ENCODE results near the gene NACC2.
A peak's percentile ranks its signal among the peaks of the same experiment; 100 is the strongest.

Gene NACC2

GRCh38 chr9:136090768-136091581 lies 4.1 kb downstream of the NACC2 start:
- no peaks in the 10 kb centered on the region; the same call in 1 of the 2 replicates for H3K36me3 ChIP-seq (ENCODE audit: control insufficient read depth, insufficient read depth, low read length)
- TF ChIP-seq, protein P1, sequence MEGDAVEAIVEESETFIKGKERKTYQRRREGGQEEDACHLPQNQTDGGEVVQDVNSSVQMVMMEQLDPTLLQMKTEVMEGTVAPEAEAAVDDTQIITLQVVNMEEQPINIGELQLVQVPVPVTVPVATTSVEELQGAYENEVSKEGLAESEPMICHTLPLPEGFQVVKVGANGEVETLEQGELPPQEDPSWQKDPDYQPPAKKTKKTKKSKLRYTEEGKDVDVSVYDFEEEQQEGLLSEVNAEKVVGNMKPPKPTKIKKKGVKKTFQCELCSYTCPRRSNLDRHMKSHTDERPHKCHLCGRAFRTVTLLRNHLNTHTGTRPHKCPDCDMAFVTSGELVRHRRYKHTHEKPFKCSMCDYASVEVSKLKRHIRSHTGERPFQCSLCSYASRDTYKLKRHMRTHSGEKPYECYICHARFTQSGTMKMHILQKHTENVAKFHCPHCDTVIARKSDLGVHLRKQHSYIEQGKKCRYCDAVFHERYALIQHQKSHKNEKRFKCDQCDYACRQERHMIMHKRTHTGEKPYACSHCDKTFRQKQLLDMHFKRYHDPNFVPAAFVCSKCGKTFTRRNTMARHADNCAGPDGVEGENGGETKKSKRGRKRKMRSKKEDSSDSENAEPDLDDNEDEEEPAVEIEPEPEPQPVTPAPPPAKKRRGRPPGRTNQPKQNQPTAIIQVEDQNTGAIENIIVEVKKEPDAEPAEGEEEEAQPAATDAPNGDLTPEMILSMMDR (IDR thresholded peaks at IDR 0.05; ENCODE audit: insufficient read depth, low read length, poor library complexity, severe bottlenecking): no peak
- no peaks in the 10 kb centered on the region for H3K27me3 ChIP-seq (replicated peaks; ENCODE audit: control insufficient read depth, insufficient read depth, low read length)
- no peak overlapping the region for H3K4me3 ChIP-seq (replicated peaks; ENCODE audit: low read depth, low read length)
- no peak for DNase-seq (ENCODE audit: extremely low read depth, insufficient read length)

DNA sequence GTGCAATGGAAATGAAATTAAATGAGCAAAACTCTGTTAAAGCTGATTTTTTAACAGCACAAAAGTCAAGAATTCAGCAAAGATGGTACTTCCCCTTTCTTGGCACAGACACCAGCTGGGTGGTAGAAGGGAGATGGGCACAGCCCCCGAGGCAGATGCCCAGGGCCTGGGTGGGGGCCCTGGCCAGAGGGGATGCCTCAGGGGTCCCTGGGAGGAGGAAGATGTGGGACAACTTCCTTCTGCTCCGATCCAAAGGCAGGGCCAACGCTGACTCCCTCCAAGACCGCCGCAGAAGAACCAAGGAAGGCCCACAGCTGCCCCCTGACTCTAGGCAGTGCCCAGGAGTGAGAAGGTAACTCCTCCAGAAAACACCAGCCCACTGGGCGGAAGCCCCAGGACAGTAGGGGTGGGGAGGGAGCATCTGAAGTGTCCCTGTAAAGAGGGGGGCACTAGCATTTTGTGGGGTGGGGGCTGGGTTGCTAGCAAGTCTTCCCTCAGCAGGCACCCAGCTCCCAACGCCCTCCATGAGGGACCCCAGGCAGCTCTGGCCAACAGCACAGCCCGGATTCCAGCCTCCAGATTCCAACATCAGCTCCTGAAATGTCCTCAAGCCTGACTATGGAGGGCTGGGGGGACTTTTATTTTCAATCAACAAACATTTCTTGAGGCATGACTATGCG lies 4.9 kb downstream of the NACC2 start:
- Histone ChIP-seq H3K27me3 (replicated peaks; ENCODE audit: control insufficient read depth, insufficient read depth, low read length) (no peaks in the 10 kb centered on the region), H3K36me3 (ENCODE audit: control insufficient read depth, insufficient read depth, low read length) (no peaks in the 10 kb centered on the region; the same call in 1 of the 2 replicates), H3K4me3 (replicated peaks; ENCODE audit: low read depth, low read length) (no peak overlapping the region)
- TF ChIP-seq, protein P1 (IDR thresholded peaks at IDR 0.05; ENCODE audit: insufficient read depth, low read length, poor library complexity, severe bottlenecking): no peak
- no peak for DNase-seq (ENCODE audit: extremely low read depth, insufficient read length)

DNA sequence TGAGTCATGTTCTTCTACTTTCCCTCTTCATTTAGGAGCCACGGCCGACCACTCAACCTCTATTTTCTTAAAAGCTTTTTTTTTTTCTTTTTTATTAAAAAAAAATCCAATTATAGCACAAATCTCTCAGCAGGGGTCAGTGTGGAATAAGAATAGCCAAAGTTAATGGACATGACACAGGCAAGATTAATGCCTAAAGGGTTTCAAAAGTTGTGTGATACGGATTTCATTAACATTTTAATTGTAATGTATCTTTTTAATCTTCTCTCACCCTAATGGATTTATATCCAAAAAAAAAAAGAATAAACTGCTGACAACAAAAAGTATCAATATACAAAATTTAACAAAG lies 5.4 kb downstream of the NACC2 start:
- Histone ChIP-seq H3K36me3 (ENCODE audit: control insufficient read depth, insufficient read depth, low read length) (no peaks in the 10 kb centered on the region; the same call in 1 of the 2 replicates), H3K27me3 (replicated peaks; ENCODE audit: control insufficient read depth, insufficient read depth, low read length) (no peaks in the 10 kb centered on the region), H3K4me3 (replicated peaks; ENCODE audit: low read depth, low read length) (no peak overlapping the region)
- TF ChIP-seq, protein P1 (IDR thresholded peaks at IDR 0.05; ENCODE audit: insufficient read depth, low read length, poor library complexity, severe bottlenecking): peak; percentile 31
- peak; percentile 3 for DNase-seq (ENCODE audit: extremely low read depth, insufficient read length)

DNA sequence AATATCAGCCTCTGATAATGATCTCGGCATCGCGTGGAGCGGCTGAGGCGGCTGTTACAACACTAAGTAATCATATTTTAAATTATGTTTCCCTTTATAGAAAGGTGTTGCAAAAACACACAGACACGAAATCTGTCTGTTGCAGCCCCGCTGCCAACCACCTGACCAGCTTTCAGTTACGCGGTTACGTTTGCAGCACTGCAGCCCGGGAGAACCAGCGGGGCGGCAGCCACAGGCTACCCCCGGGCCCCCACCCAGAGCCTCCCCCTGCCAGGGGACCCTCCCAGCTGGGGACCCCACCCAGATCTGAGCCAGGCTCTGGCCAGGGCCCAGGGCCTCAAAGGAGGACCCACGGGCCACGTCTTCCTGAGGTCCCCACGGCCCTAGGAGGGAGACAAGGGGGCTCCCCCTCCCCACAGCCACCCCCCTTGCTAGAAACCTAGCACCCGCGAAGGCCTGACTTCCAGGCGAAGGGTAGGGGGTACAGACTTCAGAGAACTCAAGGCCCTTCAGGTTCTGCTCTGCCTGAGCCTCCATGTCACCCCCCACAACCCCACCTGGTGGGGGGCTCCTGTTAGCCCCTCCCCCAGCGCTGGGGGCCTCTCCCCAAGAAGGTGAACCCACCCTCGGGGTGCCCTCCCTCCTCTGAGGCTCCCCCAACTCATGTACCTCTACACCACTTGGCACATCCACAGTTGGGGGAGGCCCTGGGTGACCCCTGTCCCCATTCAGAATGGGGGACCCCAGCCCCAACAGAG lies 6.0 kb downstream of the NACC2 start:
- DNase-seq (ENCODE audit: extremely low read depth, insufficient read length): peak; percentile 3
- no peaks in the 10 kb centered on the region for H3K27me3 ChIP-seq (replicated peaks; ENCODE audit: control insufficient read depth, insufficient read depth, low read length)
- TF ChIP-seq, protein P1 (IDR thresholded peaks at IDR 0.05; ENCODE audit: insufficient read depth, low read length, poor library complexity, severe bottlenecking): no peak
- H3K4me3 ChIP-seq (replicated peaks; ENCODE audit: low read depth, low read length): no peak overlapping the region
- H3K36me3 ChIP-seq (ENCODE audit: control insufficient read depth, insufficient read depth, low read length): no peaks in the 10 kb centered on the region; the same call in 1 of the 2 replicates

GRCh38 chr9:136088481-136088938 lies 6.6 kb downstream of the NACC2 start:
- H3K4me3 ChIP-seq (replicated peaks; ENCODE audit: low read depth, low read length): no peak overlapping the region
- TF ChIP-seq, protein P1 (IDR thresholded peaks at IDR 0.05; ENCODE audit: insufficient read depth, low read length, poor library complexity, severe bottlenecking): no peak
- H3K36me3 ChIP-seq (ENCODE audit: control insufficient read depth, insufficient read depth, low read length): no peaks in the 10 kb centered on the region; the same call in 1 of the 2 replicates
- H3K27me3 ChIP-seq (replicated peaks; ENCODE audit: control insufficient read depth, insufficient read depth, low read length): no peaks in the 10 kb centered on the region
- DNase-seq (ENCODE audit: extremely low read depth, insufficient read length): no peak

All from GM06990 (cell line).